MV-4-11 (cell line): Measurements from ENCODE around the gene CPM.
"Not testable (repeated sequence)": the region's sequence is repeated elsewhere in the genome, so short reads cannot be mapped to it uniquely, and the experiment has no call there.

Experiments used
- DNase-seq: peaks from one replicate; lab custom pipeline; 2025; lab: John Stamatoyannopoulos, UW

CPM gene

GRCh38 chr12:68825569-68826217, 107.3 kb downstream of the CPM start:
- no peak for DNase-seq

DNA sequence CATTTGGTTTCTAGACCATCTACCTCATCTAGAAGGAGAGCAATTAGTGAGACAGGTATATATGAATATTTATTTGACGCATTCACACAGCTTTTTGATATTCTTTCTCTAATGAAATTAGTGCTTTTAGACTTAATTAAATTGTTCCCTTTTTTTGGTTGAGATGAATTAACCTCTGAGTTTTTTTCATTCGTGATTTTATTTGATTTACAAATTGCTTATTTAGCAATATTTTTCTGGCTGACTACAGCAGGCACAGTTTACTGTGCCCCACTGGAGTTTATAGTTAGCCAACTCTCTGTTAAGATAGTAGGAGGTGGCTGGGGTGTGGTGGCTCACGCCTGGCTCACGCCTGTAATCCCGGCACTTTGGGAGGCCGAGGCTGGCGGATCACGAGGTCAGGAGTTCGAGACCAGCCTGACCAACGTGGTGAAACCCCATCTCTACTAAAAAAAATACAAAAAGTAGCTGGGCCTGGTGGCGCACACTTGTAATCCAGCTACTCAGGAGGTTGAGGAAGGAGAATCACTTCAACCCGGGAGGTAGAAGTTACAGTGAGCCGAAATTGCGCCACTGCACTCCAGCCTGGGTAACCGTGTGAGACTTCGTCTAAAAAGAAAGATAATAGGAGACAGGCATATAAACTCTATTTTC, 108.2 kb downstream of the CPM start:
- DNase-seq: no peak

GRCh38 chr12:68824131-68824530, 108.8 kb downstream of the CPM start:
- DNase-seq: no peak

- no peak for DNase-seq
Measured at GRCh38 chr12:68823696-68824095, 109.3 kb downstream of the CPM start.

- DNase-seq: no peak
Measured at GRCh38 chr12:68821357-68822188, 111.4 kb downstream of the CPM start.

DNA sequence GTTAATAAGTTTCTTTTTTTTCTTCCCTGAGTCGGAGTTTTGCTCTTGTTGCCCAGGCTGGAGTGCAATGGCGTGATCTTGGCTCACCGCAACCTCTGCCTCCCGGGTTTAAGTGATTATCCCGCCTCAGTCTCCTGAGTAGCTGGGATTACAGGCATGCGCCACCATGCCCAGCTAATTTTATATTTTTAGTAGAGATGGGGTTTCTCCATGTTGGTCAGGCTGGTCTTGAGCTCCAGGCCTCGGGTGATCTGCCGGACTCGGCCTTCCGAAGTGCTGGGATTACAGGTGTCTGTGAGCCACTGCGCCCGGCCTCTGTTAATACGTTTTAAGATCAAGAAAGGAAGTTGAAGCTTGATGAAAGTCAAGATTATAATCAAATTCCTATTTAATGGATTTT, 113.5 kb downstream of the CPM start:
- not testable (repeated sequence) for DNase-seq

DNA sequence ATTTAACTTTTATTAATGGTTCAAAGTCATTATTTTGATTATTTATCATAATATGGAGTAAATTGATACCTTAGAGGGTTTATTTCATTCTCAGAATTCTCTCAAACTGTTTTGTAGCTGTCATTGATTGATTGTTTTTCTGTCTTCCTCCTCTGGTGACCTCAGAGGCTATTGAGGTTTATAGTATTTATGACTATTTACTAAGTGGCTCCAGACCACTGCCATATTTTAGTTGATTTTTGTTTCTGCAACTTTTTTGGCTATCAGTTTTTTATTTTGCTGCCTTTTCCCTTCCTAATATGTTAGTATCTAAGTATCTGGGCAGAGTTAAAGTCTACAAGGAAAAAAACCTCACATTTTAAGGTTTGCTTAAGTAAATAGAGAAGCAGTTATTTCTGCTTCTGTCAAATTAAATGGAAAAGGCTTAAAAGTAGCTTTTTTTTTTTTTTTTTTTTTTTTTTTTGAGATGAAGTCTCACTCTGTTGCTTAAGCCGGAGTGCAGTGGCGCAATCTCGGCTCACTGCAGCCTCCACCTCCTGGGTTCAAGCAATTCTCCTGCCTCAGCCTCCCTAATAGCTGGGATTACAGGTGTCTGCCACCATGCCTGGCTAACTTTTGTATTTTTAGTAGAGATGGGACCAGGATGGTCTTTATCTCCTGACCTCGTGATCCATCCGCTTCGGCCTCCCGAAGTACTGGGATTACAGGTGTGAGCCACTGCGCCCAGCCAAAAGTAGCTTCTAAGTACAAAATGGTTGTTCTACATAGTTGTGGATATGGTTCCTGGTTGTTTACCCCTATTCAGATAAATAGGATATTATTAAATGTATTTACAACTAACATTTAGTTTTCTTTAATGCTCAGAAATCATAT, 116.8 kb downstream of the CPM start:
- DNase-seq: peak; percentile 29

GRCh38 chr12:68815232-68815927, 117.6 kb downstream of the CPM start:
- DNase-seq: peak; percentile 26

DNA sequence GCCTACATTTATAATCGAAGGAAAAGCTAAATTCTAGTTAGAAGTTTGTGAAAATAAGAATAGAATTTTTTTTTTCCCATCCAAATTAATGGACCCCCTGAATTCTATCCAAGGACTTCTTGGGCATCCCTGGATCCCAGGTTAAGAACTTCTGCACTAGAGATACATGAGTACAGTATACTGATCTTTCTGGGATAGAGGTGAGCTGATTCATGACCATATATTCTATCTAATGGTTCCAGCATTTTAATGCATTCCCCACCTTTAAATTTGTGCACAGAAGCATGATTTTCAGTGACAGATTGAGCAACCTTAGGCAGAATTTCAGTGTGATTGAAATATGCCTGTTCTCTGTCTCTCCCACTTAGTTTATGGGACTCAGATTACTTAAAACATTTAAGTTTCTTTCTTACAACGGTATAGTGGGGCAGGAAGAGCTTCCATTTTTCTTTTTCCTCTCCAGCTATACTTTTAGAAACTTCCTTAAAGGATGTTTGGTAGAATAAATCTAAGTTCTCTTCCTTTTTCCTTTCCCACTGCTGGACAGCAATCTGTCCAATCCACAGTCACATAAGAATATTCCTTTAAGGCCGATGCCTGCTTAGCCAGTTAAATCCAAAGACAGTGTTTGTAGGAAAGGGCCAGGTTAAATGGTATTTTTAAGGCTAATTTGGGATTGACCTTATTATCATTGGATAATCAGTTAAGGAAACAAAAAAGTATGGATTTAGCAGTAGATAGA, 118.3 kb downstream of the CPM start:
- DNase-seq: no peak

GRCh38 chr12:68813242-68813593, 119.8 kb downstream of the CPM start:
- DNase-seq: no peak

GRCh38 chr12:68812553-68813241, 120.3 kb downstream of the CPM start:
- no peak for DNase-seq

- DNase-seq: not testable (repeated sequence)
Measured at GRCh38 chr12:68811573-68811972, 121.4 kb downstream of the CPM start.

- DNase-seq: peak; percentile 9
Measured at GRCh38 chr12:68810027-68810389, 123.0 kb downstream of the CPM start.

- no peak for DNase-seq
Measured at GRCh38 chr12:68809190-68810026, 123.6 kb downstream of the CPM start.

DNA sequence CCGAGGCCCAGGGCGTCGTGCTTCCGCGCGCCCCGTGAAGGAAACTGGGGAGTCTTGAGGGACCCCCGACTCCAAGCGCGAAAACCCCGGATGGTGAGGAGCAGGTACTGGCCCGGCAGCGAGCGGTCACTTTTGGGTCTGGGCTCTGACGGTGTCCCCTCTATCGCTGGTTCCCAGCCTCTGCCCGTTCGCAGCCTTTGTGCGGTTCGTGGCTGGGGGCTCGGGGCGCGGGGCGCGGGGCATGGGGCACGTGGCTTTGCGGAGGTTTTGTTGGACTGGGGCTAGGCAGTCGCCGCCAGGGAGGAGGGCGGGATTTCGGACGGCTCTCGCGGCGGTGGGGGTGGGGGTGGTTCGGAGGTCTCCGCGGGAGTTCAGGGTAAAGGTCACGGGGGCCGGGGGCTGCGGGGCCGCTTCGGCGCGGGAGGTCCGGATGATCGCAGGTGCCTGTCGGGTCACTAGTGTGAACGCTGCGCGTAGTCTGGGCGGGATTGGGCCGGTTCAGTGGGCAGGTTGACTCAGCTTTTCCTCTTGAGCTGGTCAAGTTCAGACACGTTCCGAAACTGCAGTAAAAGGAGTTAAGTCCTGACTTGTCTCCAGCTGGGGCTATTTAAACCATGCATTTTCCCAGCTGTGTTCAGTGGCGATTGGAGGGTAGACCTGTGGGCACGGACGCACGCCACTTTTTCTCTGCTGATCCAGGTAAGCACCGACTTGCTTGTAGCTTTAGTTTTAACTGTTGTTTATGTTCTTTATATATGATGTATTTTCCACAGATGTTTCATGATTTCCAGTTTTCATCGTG, 124.4 kb downstream of the CPM start:
- DNase-seq: peak; percentile 92

DNA sequence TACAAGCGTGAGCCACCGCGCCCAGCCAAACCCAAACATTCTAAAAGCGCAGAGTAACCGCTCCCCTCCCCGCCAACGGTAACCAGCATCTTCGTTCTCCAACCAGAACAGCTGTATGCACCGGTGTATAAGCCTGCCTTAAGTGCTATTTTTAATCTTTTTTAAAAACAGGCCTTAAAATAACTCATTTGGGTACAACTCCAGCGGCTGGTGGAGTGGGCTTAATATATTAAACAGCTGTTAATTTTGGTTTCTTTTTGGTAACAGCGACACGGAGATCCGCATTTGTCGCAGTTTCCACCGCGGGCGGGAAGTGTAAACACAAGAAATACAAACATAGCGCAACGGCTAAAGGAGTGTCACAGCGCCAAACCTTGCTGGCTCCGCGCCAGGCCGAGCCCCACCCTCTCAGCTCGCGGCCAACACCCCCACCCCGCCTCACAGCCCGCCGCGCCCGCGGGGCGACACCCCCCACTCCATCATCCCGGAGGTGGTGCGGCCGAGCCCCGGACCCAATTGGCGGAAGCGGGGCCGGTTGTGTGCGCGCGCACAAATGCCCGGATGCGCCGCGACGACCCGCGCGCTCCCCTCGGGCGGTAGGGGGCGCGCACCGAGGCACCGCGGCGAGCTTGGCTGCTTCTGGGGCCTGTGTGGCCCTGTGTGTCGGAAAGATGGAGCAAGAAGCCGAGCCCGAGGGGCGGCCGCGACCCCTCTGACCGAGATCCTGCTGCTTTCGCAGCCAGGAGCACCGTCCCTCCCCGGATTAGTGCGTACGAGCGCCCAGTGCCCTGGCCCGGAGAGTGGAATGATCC, 125.2 kb downstream of the CPM start, which contains the start of gene MDM2:
TSS of gene MDM2 (plus strand) at position 602 of the 812 bp plus-strand sequence. CDS start 301 bp downstream, outside the sequence.
- peak; percentile 79 for DNase-seq

DNA sequence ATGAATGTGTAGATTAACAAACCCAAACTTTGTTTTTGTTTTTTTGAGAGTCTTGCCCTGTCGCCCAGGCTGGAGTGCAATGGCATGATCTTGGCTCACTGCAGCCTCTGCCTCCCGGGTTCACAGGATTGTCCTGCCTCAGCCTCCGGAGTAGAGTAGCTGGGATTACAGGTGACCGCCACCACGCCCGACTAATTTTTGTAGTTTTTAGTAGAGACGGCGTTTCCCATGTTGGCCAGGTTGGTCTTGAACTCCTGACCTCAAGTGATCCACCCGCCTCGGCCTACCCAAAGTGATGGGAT, 125.7 kb downstream of the CPM start:
- DNase-seq: not testable (repeated sequence)
